Upper lobe of left lung (tissue), 6 donors: ENCODE data around the gene CEP85L. TPM values are rescaled to one million over a fixed set of nuclear protein-coding genes. Genes with fewer than 3 reads are reported as not detected.

ENCODE experiments used
- ATAC-seq, 2 donors: fragments of 200-7000 bp; cut with Tn5 transposase; one replicate each; pipeline ENCODE4 v1.9.1; 2022; ENCODE audit warnings: mild to moderate bottlenecking in 2 of 2, moderate library complexity in 2 of 2; ENCODE audit not compliant: low FRiP score in 2 of 2
- DNase-seq, 2 donors: peaks; one replicate each; pipeline ENCODE4 v3.0.0-alpha.2; 2019 to 2020
- H3K27ac ChIP-seq, 4 donors: fragments of 200-600 bp; sonication (generic); one replicate each; pipeline ENCODE4 v1.5.1; 2016 to 2019
- H3K27me3 ChIP-seq, 4 donors: fragments of 200-600 bp; sonication (generic); one replicate each; pipeline ENCODE4 v1.5.1; 2017 to 2019
- H3K36me3 ChIP-seq, 4 donors: fragments of 200-600 bp; sonication (generic); one replicate each; pipeline ENCODE4 v1.5.1; 2016 to 2019
- H3K4me1 ChIP-seq, 4 donors: fragments of 200-600 bp; sonication (generic); one replicate each; pipeline ENCODE4 v1.5.1; 2018 to 2019
- H3K4me3 ChIP-seq, 4 donors: fragments of 200-600 bp; sonication (generic); one replicate each; pipeline ENCODE4 v1.5.1; 2017 to 2019; ENCODE audit warnings: mild to moderate bottlenecking in 2 of 4, moderate library complexity in 1 of 4
- H3K9me3 ChIP-seq, 4 donors: fragments of 200-600 bp; sonication (generic); one replicate each; pipeline ENCODE4 v1.5.1; 2018 to 2019
- EP300 ChIP-seq, 4 donors: sonication (generic); formaldehyde crosslinking; IDR thresholded peaks; one replicate each; pipeline ENCODE4 v1.5.1; 2017; ENCODE audit warnings: antibody characterized with exemption in 4 of 4, control low read depth in 2 of 4
- POLR2A ChIP-seq, 4 donors: fragments of 450-650 bp; IDR thresholded peaks; one replicate each; pipeline ENCODE4 v1.5.1; 2016 to 2017; ENCODE audit warnings: antibody characterized with exemption in 4 of 4, mild to moderate bottlenecking in 2 of 4
- POLR2AphosphoS5 ChIP-seq, 2 donors: sonication (generic); formaldehyde crosslinking; IDR thresholded peaks; one replicate each; pipeline ENCODE4 v1.5.1; 2017; ENCODE audit warnings: antibody characterized with exemption in 2 of 2
- WGBS, 2 donors: methylation state at CpG; one replicate each; pipeline ENCODE4 v1.1.5; 2017 to 2018; 5-methylcytosine and 5-hydroxymethylcytosine counted together
- total RNA-seq, 6 donors: library from RNA; depleted of rRNA in 4 of 6; stranded (reverse); fragments of >200 nt in 4 of 6; gene quantifications; one replicate each; pipeline versions ENCODE4 v1.1.0 to v1.2.1, GENCODE V29; 2016 to 2021
- TF ChIP-seq, protein P1 (sequence below), 6 experiments: fragments of 450-650 bp in 4 of 6; fragments of 200-600 bp in 2 of 6; sonication (generic) in 2 of 6; IDR thresholded peaks; one replicate each; pipeline ENCODE4 v1.5.1; 2016 to 2019; ENCODE audit warnings: antibody characterized with exemption in 6 of 6
- donor health status: DM: no; HTN: no; CAD: no; lungs with moderate emphysema.
- donor health status: DM: no; HTN: yes; CAD: no; lungs with severe emphysema.

Gene CEP85L
- total RNA-seq, 6 donors from 2014 or later = 7.5 to 22.0 (median 13.0) TPM

DNA sequence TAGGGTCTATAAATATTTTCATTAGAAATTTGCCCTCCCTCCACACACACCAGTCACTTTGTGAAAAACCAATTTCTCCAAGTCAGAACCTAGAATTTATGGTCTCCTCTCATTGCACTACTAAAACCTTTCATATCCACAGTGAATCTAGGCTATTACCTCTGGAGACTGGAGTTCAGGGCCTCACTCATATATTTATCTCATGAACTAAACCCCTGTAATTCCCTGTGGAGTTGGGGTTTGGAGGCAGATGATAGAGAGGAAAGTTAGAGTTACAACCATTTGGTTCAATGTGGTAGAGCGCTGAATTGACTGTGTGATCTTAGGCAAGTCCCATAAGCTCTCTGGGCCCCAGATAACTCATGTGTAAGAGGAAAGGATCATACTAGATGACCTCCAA is 18.2 kb upstream of the CEP85L start:
- no peak for DNase-seq
- Histone ChIP-seq H3K27ac (peak overlapping the region in 1 of 4 donors; percentile 30), H3K9me3 (no peaks in the 10 kb centered on the region), H3K27me3 (no peaks in the 10 kb centered on the region), H3K36me3 (no peaks in the 10 kb centered on the region), H3K4me1 (peaks cover 5 to 13% (median 7%) of the 10 kb centered on the region in 4 donors), H3K4me3 (no peak overlapping the region)
- ATAC-seq = no peak
- 100% methylated on average over 1 of the region's 1 CpG for WGBS, 2 donors
- no peak for TF ChIP-seq POLR2AphosphoS5 (IDR thresholded peaks at IDR 0.05)
- TF ChIP-seq POLR2A (IDR thresholded peaks at IDR 0.05) = no peak

GRCh38 chr6:118668761-118669385 is 17.5 kb upstream of the CEP85L start:
- H3K27ac ChIP-seq = peak overlapping the region in 2 of 4 donors; percentile 24 to 30
- H3K27me3 ChIP-seq = no peaks in the 10 kb centered on the region
- no peak for DNase-seq
- peaks cover 5 to 13% (median 7%) of the 10 kb centered on the region in 4 donors for H3K4me1 ChIP-seq
- WGBS, 2 donors = 58 to 69% methylated on average over 1 of the region's 1 CpG
- no peak for ATAC-seq
- no peak overlapping the region for H3K4me3 ChIP-seq
- TF ChIP-seq EP300 (IDR thresholded peaks at IDR 0.05) (no peak), POLR2AphosphoS5 (IDR thresholded peaks at IDR 0.05) (no peak), POLR2A (IDR thresholded peaks at IDR 0.05) (no peak)
- TF ChIP-seq, protein P1, sequence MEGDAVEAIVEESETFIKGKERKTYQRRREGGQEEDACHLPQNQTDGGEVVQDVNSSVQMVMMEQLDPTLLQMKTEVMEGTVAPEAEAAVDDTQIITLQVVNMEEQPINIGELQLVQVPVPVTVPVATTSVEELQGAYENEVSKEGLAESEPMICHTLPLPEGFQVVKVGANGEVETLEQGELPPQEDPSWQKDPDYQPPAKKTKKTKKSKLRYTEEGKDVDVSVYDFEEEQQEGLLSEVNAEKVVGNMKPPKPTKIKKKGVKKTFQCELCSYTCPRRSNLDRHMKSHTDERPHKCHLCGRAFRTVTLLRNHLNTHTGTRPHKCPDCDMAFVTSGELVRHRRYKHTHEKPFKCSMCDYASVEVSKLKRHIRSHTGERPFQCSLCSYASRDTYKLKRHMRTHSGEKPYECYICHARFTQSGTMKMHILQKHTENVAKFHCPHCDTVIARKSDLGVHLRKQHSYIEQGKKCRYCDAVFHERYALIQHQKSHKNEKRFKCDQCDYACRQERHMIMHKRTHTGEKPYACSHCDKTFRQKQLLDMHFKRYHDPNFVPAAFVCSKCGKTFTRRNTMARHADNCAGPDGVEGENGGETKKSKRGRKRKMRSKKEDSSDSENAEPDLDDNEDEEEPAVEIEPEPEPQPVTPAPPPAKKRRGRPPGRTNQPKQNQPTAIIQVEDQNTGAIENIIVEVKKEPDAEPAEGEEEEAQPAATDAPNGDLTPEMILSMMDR (IDR thresholded peaks at IDR 0.05) = no peak
- no peaks in the 10 kb centered on the region for H3K9me3 ChIP-seq
- H3K36me3 ChIP-seq = no peaks in the 10 kb centered on the region

GRCh38 chr6:118667988-118668387 is 16.6 kb upstream of the CEP85L start:
- DNase-seq (no peak), ATAC-seq (no peak)
- WGBS, 2 donors = 61 to 73% methylated on average over 1 of the region's 1 CpG
- H3K4me1 ChIP-seq = peaks cover 5 to 13% (median 7%) of the 10 kb centered on the region in 4 donors
- no peaks in the 10 kb centered on the region for H3K36me3 ChIP-seq
- no peaks in the 10 kb centered on the region for H3K9me3 ChIP-seq
- TF ChIP-seq, protein P1 (IDR thresholded peaks at IDR 0.05) = no peak
- TF ChIP-seq EP300 (IDR thresholded peaks at IDR 0.05) (no peak), POLR2AphosphoS5 (IDR thresholded peaks at IDR 0.05) (no peak), POLR2A (IDR thresholded peaks at IDR 0.05) (no peak)
- no peak overlapping the region for H3K27ac ChIP-seq
- H3K27me3 ChIP-seq = no peaks in the 10 kb centered on the region
- H3K4me3 ChIP-seq = no peak overlapping the region

DNA sequence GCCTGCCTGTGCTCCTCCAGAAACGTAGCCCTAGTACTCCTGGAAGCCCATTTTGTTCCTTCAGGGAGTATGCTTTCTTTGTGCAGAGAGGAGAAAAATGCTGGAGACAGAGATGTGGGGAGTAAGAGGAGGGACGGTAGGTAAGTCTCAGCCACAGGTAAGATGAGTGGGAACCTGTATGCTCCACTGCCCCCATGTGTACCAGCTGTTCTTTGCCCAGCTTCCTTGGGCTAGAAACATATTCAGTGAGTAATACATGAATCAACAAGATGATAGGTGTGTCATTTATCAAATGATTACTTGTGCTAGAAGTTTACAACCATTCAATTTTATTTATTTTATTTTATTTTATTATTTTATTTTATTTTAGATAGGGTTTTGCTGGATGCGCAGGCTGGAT is 13.6 kb upstream of the CEP85L start:
- H3K4me1 ChIP-seq = peaks cover 5 to 13% (median 7%) of the 10 kb centered on the region in 4 donors
- H3K36me3 ChIP-seq = no peaks in the 10 kb centered on the region
- H3K27me3 ChIP-seq = no peaks in the 10 kb centered on the region
- no peak for TF ChIP-seq POLR2A (IDR thresholded peaks at IDR 0.05)
- no peak for TF ChIP-seq EP300 (IDR thresholded peaks at IDR 0.05)
- H3K4me3 ChIP-seq = no peak overlapping the region
- WGBS, 2 donors = 32 to 82% methylated on average over 3 of the region's 3 CpGs
- no peaks in the 10 kb centered on the region for H3K9me3 ChIP-seq
- ATAC-seq = no peak
- H3K27ac ChIP-seq = no peak overlapping the region
- DNase-seq = no peak

DNA sequence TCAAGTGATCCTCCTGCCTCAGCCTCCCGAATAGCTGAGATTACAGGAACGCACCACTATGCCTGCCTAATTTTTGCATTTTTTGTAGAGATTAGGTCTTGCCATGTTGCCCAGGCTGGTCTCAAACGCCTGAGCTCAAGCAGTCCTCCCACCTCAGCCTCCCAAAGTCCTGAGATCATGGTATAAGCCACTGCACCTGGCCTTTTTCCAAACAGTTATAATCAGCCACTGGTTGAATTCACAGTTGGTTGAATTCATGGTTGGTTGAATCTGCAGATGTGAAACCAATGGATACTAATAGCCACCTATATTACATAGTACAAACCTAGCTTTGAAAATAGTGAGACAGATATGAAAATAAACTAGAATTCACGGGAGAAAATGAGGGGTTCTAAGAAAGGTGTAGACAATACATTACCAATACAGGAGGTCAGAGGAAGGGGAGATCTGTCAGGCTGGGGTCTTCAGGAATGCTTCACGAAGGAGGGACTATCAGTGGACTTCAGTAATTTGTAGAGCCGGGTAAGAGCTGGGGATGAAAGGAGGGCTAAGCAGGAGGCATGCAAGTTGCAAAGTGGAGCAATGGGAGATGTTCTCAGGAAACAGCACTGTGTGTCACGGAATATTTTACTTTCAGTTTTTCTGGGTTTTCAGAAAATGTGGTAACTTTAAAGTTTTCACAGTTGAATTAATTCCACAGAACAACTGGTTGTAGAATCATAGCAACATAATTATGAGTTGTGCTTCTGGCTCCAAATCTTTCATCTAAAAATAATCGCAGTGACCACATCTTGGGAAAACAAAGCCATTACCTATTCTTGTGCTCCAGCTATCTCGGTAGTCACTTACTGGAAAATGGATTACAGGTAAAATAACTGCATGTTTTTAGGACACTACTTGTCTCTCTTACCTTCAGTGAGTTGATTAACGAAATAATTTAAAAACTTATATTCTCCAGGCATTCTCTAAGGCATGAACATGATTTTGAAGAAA is 12.9 kb upstream of the CEP85L start:
- no peak for TF ChIP-seq POLR2AphosphoS5 (IDR thresholded peaks at IDR 0.05)
- no peak for TF ChIP-seq EP300 (IDR thresholded peaks at IDR 0.05)
- DNase-seq (no peak), ATAC-seq (peak in 1 of 2 donors; percentile 44)
- 83 to 87% methylated on average over 10 of the region's 10 CpGs for WGBS, 2 donors
- Histone ChIP-seq H3K36me3 (no peaks in the 10 kb centered on the region), H3K27ac (no peak overlapping the region), H3K4me1 (peaks cover 5 to 12% (median 7%) of the 10 kb centered on the region in 4 donors), H3K9me3 (no peaks in the 10 kb centered on the region), H3K4me3 (no peak overlapping the region), H3K27me3 (no peaks in the 10 kb centered on the region)

DNA sequence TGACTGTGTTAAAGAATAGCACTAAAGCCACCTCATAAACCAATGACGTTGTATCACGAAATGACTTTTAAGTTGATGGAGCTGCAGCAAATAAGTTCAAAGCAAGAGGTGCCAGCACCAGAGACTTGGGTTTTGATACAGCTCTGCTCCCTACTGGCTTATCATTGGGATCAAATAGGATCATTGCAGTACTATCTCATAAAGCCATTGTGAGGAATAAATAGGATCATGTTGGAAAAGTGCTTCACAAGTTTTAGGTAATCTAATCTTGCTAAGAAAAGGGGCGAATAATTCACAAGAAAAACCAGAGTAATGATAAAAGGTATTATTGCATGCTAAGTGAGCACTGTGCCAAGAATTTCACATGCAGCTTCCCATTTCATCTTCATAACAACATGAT is 10.4 kb upstream of the CEP85L start:
- ATAC-seq (no peak), DNase-seq (no peak)
- no peak overlapping the region for H3K27ac ChIP-seq
- no peaks in the 10 kb centered on the region for H3K27me3 ChIP-seq
- no peaks in the 10 kb centered on the region for H3K9me3 ChIP-seq
- H3K36me3 ChIP-seq = no peaks in the 10 kb centered on the region
- H3K4me3 ChIP-seq = no peak overlapping the region
- no peak for TF ChIP-seq POLR2A (IDR thresholded peaks at IDR 0.05)
- TF ChIP-seq POLR2AphosphoS5 (IDR thresholded peaks at IDR 0.05) = no peak
- TF ChIP-seq, protein P1 (IDR thresholded peaks at IDR 0.05) = no peak
- no peak for TF ChIP-seq EP300 (IDR thresholded peaks at IDR 0.05)
- H3K4me1 ChIP-seq = no peaks in the 10 kb centered on the region
- 91 to 94% methylated on average over 3 of the region's 3 CpGs for WGBS, 2 donors
